Measurements from ENCODE around the gene USH2A.

- no peak for TF ChIP-seq TAF1 (IDR thresholded peaks at IDR 0.05; ENCODE audit: borderline replicate concordance, low read depth, low read length)
- no peak for TF ChIP-seq CHD2 (IDR thresholded peaks at IDR 0.05; ENCODE audit: low read length, partially characterized antibody)
- TF ChIP-seq CTCF (IDR thresholded peaks at IDR 0.05): no peak
- TF ChIP-seq, protein P1, sequence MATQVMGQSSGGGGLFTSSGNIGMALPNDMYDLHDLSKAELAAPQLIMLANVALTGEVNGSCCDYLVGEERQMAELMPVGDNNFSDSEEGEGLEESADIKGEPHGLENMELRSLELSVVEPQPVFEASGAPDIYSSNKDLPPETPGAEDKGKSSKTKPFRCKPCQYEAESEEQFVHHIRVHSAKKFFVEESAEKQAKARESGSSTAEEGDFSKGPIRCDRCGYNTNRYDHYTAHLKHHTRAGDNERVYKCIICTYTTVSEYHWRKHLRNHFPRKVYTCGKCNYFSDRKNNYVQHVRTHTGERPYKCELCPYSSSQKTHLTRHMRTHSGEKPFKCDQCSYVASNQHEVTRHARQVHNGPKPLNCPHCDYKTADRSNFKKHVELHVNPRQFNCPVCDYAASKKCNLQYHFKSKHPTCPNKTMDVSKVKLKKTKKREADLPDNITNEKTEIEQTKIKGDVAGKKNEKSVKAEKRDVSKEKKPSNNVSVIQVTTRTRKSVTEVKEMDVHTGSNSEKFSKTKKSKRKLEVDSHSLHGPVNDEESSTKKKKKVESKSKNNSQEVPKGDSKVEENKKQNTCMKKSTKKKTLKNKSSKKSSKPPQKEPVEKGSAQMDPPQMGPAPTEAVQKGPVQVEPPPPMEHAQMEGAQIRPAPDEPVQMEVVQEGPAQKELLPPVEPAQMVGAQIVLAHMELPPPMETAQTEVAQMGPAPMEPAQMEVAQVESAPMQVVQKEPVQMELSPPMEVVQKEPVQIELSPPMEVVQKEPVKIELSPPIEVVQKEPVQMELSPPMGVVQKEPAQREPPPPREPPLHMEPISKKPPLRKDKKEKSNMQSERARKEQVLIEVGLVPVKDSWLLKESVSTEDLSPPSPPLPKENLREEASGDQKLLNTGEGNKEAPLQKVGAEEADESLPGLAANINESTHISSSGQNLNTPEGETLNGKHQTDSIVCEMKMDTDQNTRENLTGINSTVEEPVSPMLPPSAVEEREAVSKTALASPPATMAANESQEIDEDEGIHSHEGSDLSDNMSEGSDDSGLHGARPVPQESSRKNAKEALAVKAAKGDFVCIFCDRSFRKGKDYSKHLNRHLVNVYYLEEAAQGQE (IDR thresholded peaks at IDR 0.05; ENCODE audit: low read depth, low read length): no peak
Observed at GRCh38 chr1:216153130-216153529, 270.1 kb downstream of the USH2A start.
